DMS53 (cell line): ENCODE measurements around the gene ZBTB32.
"Not testable (repeated sequence)": the region's sequence is repeated elsewhere in the genome, so short reads cannot be mapped to it uniquely, and the experiment has no call there.

Experiments used
- DNase-seq: peaks from one replicate; lab custom pipeline; 2025; lab: John Stamatoyannopoulos, UW

Gene ZBTB32

GRCh38 chr19:35720163-35720524, 15.8 kb downstream of the ZBTB32 start:
- DNase-seq: no peak

- no peak for DNase-seq
These were observed 16.3 kb downstream of the ZBTB32 start for GRCh38 chr19:35720648-35721047.

- DNase-seq: no peak
These were observed 17.0 kb downstream of the ZBTB32 start for GRCh38 chr19:35721374-35721773.

GRCh38 chr19:35722461-35722860, 18.1 kb downstream of the ZBTB32 start:
- no peak for DNase-seq

GRCh38 chr19:35722897-35723296, 18.5 kb downstream of the ZBTB32 start:
- DNase-seq: no peak

- no peak for DNase-seq
These were observed 19.3 kb downstream of the ZBTB32 start for GRCh38 chr19:35723671-35724070.

GRCh38 chr19:35724132-35724531, 19.8 kb downstream of the ZBTB32 start:
- not testable (repeated sequence) for DNase-seq

GRCh38 chr19:35724560-35724959, 20.2 kb downstream of the ZBTB32 start:
- DNase-seq: no peak

- DNase-seq: no peak
These were observed 21.0 kb downstream of the ZBTB32 start for GRCh38 chr19:35725216-35725861.

GRCh38 chr19:35727053-35727955, 22.9 kb downstream of the ZBTB32 start:
- no peak for DNase-seq

- no peak for DNase-seq
These were observed 23.8 kb downstream of the ZBTB32 start for GRCh38 chr19:35727956-35728706.

- no peak for DNase-seq
These were observed 24.7 kb downstream of the ZBTB32 start for GRCh38 chr19:35729021-35729420.

- no peak for DNase-seq
These were observed 25.4 kb downstream of the ZBTB32 start for GRCh38 chr19:35729763-35730162.

GRCh38 chr19:35730326-35730725, 26.0 kb downstream of the ZBTB32 start:
- no peak for DNase-seq

- no peak for DNase-seq
These were observed 27.0 kb downstream of the ZBTB32 start for GRCh38 chr19:35731353-35731752.

GRCh38 chr19:35731779-35732405, 27.5 kb downstream of the ZBTB32 start:
- DNase-seq: no peak

- no peak for DNase-seq
These were observed 28.3 kb downstream of the ZBTB32 start for GRCh38 chr19:35732540-35733179.

- no peak for DNase-seq
These were observed 29.1 kb downstream of the ZBTB32 start for GRCh38 chr19:35733180-35734125.

GRCh38 chr19:35734273-35734672, 29.9 kb downstream of the ZBTB32 start:
- DNase-seq: no peak

GRCh38 chr19:35734889-35735288, 30.5 kb downstream of the ZBTB32 start:
- DNase-seq: no peak
